K562 (cell line): ENCODE measurements around the gene MLANA. TPM values are rescaled to one million over a fixed set of nuclear protein-coding genes. Genes with fewer than 3 reads are reported as not detected.
A peak's percentile ranks its signal among the peaks of the same experiment; 100 is the strongest.

ENCODE experiments used
- ARHGAP35 ChIP-seq: fragments of 450-650 bp; IDR thresholded peaks from 2 replicates; pipeline ENCODE4 v1.6.1; 2018; ENCODE audit not compliant: partially characterized antibody
- ATF7 ChIP-seq: fragments of 450-650 bp; IDR thresholded peaks from 2 replicates; pipeline ENCODE4 v1.7.1; 2014; ENCODE audit warnings: mild to moderate bottlenecking, moderate library complexity
- BACH1 ChIP-seq: fragments of 200-800 bp; sonication (Bioruptor generic); IDR thresholded peaks from 2 replicates; pipeline ENCODE4 v1.6.1; 2016; ENCODE audit warnings: missing genetic modification characterization, missing compliant biosample characterization
- CBX1 ChIP-seq: sonication (generic); IDR thresholded peaks from 2 replicates; pipeline ENCODE4 v1.6.1; 2016; ENCODE audit warnings: antibody characterized with exemption, low read depth, mild to moderate bottlenecking
- CC2D1A ChIP-seq: fragments of 450-650 bp; IDR thresholded peaks from 2 replicates; pipeline ENCODE4 v1.6.1; 2017; ENCODE audit warnings: mild to moderate bottlenecking
- ELF2 ChIP-seq: fragments of 250-450 bp; sonication (Bioruptor Pico); IDR thresholded peaks from 2 replicates; pipeline ENCODE4 v1.5.0; 2021; ENCODE audit warnings: mild to moderate bottlenecking
- ETV1 ChIP-seq: fragments of 450-650 bp; conservative IDR thresholded peaks from 2 replicates; pipeline ENCODE4 v1.6.1; 2016; ENCODE audit warnings: missing genetic modification characterization, control low read depth, low read depth, missing compliant biosample characterization
- FOXJ3 ChIP-seq: sonication (generic); formaldehyde crosslinking; IDR thresholded peaks from 2 replicates; pipeline ENCODE4 v1.4.0; 2020; ENCODE audit warnings: mild to moderate bottlenecking, missing genetic modification reagents
- LEF1 ChIP-seq: fragments of 450-650 bp; IDR thresholded peaks from 2 replicates; pipeline ENCODE4 v1.6.1; 2016; ENCODE audit warnings: mild to moderate bottlenecking
- NFYB ChIP-seq: IDR thresholded peaks from 2 replicates; pipeline ENCODE4 v1.6.1; 2011; ENCODE audit warnings: mild to moderate bottlenecking, moderate library complexity; ENCODE audit not compliant: insufficient read length; ENCODE audit errors: extremely low read depth
- SIX5 ChIP-seq, 2 experiments: IDR thresholded peaks; 2 replicates each; pipeline ENCODE4 v1.6.1; 2011; ENCODE audit warnings: low read length in 2 of 2, borderline replicate concordance in 1 of 2, low read depth in 1 of 2, mild to moderate bottlenecking in 1 of 2, moderate library complexity in 1 of 2; ENCODE audit not compliant: insufficient read depth in 1 of 2
- SRSF7 ChIP-seq: fragments of 200-400 bp; formaldehyde crosslinking; optimal IDR thresholded peaks from 2 replicates; pipeline ENCODE3; 2017; ENCODE audit warnings: mild to moderate bottlenecking, low read depth, low read length
- U2AF2 ChIP-seq: fragments of 200-400 bp; formaldehyde crosslinking; optimal IDR thresholded peaks from 2 replicates; pipeline ENCODE3; 2017; ENCODE audit warnings: low read depth, mild to moderate bottlenecking, low read length
- YBX1 ChIP-seq: fragments of 450-650 bp; IDR thresholded peaks from 2 replicates; pipeline ENCODE4 v1.7.1; 2016; ENCODE audit warnings: mild to moderate bottlenecking
- ZNF174 ChIP-seq: fragments of 250-450 bp; sonication (Bioruptor Pico); IDR thresholded peaks from 2 replicates; pipeline ENCODE4 v1.4.0; 2020; ENCODE audit warnings: mild to moderate bottlenecking
- ZNF274 ChIP-seq: IDR thresholded peaks from 2 replicates; pipeline ENCODE4 v1.6.1; 2011; ENCODE audit warnings: low read depth, mild to moderate bottlenecking, low read length, moderate library complexity, borderline replicate concordance
- ZNF316 ChIP-seq: fragments of 450-650 bp; IDR thresholded peaks from 2 replicates; pipeline ENCODE4 v1.6.1; 2016
- ZSCAN32 ChIP-seq: fragments of 450-650 bp; formaldehyde crosslinking; IDR thresholded peaks from 2 replicates; pipeline ENCODE4 v1.4.0; 2020; ENCODE audit warnings: mild to moderate bottlenecking, moderate library complexity
- polyA plus RNA-seq, 8 experiments: library from polyadenylated mRNA; depleted of rRNA in 4 of 8; stranded (reverse) in 5 of 8; unstranded in 3 of 8; fragments of >200 nt; fragmentation: Nextera tagmentation in 2 of 8; fragmentation: Illumina TruSeq in 1 of 8; extraction: Ambion mirVana in 2 of 8; extraction: Trizol in 1 of 8; gene quantifications; 2 replicates each; pipeline versions ENCODE4 v1.2.1 to v1.2.3, GENCODE V29; 2011 to 2014; ENCODE audit warnings: inconsistent platforms in 1 of 8, missing spikeins in 1 of 8
- total RNA-seq, 7 experiments: library from RNA; depleted of rRNA in 6 of 7; stranded (reverse); fragments of >200 nt in 6 of 7; fragmentation: Illumina TruSeq in 2 of 7; extraction: Trizol in 2 of 7; gene quantifications; 2 replicates each; pipeline versions ENCODE4 v1.2.1 to v1.2.3, GENCODE V29; 2011 to 2021; ENCODE audit warnings: low replicate concordance in 1 of 7
- TF ChIP-seq, protein P1 (sequence below): fragments of 200-800 bp; sonication (Bioruptor generic); IDR thresholded peaks from 2 replicates; pipeline ENCODE4 v1.6.1; 2017; ENCODE audit warnings: missing genetic modification characterization, missing compliant biosample characterization
- TF ChIP-seq, protein P2 (sequence below): fragments of 250-450 bp; sonication (Bioruptor Pico); IDR thresholded peaks from 2 replicates; pipeline ENCODE4 v1.8.0; 2021; ENCODE audit warnings: moderate library complexity, mild to moderate bottlenecking, inconsistent platforms
- TF ChIP-seq, protein P3 (sequence below): fragments of 450-650 bp; IDR thresholded peaks from 2 replicates; pipeline ENCODE4 v1.6.1; 2016; ENCODE audit warnings: mild to moderate bottlenecking
- TF ChIP-seq, protein P4 (sequence below): fragments of 250-450 bp; sonication (Bioruptor Pico); IDR thresholded peaks from 2 replicates; pipeline ENCODE4 v1.4.0; 2020

MLANA gene
- total and polyA plus RNA-seq, 9 of the 15 experiments (the other 6 are each of a cell fraction or from before 2014, with no cell fraction given): not detected

DNA sequence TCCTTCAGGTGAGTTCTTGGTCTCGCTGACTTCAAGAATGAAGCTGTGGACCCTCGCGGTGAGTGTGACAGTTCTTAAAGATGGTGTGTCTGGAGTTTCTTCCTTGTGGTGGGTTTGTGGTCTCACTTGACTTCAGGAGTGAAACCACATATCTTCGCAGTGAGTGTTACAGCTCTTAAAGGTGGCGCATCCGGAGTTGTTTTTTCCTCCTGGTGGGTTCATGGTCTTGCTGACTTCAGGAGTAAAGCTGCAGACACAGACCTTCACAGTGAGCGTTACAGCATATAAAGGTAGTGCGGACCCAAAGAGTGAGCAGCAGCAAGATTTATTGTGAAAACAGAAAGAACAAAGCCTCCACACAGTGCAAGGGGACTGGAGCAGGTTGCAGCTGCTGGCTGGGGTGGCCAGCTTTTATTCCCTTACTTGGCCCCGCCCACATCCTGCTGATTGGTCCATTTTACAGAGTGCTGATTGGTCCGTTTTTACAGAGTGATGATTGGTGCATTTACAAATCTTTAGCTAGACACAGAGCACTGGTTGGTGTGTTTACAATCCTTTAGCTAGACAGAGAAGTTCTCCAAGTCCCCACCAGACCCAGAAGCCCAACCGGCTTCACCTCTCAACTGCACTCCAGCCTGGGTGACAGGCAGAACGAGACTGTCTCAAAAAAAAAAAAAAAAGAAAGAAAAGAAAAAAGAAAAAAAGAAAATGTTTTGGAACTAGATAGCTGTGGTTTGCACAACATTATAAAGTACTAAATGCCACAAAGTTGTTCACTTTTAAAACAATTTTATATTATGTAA is 48.7 kb upstream of the MLANA start (continued):
- TF ChIP-seq, protein P1, sequence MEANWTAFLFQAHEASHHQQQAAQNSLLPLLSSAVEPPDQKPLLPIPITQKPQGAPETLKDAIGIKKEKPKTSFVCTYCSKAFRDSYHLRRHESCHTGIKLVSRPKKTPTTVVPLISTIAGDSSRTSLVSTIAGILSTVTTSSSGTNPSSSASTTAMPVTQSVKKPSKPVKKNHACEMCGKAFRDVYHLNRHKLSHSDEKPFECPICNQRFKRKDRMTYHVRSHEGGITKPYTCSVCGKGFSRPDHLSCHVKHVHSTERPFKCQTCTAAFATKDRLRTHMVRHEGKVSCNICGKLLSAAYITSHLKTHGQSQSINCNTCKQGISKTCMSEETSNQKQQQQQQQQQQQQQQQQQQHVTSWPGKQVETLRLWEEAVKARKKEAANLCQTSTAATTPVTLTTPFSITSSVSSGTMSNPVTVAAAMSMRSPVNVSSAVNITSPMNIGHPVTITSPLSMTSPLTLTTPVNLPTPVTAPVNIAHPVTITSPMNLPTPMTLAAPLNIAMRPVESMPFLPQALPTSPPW (CRISPR knock-in tag): no peak
- TF ChIP-seq ARHGAP35: no peak
- TF ChIP-seq ELF2 (CRISPR knock-in tag): no peak
- TF ChIP-seq U2AF2: no peak
- TF ChIP-seq ZSCAN32 (CRISPR knock-in tag): no peak
- no peak for TF ChIP-seq ZNF274
- peak; percentile 69; the same call in 1 of the 2 replicates for TF ChIP-seq CC2D1A
- no peak for TF ChIP-seq ZNF174 (CRISPR knock-in tag)
- no peak for TF ChIP-seq YBX1
- 0 out of 2 replicates have a peak, but pooled peaks have one; percentile 53 for TF ChIP-seq CBX1
- TF ChIP-seq, protein P2, sequence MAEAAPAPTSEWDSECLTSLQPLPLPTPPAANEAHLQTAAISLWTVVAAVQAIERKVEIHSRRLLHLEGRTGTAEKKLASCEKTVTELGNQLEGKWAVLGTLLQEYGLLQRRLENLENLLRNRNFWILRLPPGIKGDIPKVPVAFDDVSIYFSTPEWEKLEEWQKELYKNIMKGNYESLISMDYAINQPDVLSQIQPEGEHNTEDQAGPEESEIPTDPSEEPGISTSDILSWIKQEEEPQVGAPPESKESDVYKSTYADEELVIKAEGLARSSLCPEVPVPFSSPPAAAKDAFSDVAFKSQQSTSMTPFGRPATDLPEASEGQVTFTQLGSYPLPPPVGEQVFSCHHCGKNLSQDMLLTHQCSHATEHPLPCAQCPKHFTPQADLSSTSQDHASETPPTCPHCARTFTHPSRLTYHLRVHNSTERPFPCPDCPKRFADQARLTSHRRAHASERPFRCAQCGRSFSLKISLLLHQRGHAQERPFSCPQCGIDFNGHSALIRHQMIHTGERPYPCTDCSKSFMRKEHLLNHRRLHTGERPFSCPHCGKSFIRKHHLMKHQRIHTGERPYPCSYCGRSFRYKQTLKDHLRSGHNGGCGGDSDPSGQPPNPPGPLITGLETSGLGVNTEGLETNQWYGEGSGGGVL (CRISPR knock-in tag): no peak
- no peak for TF ChIP-seq SRSF7
- TF ChIP-seq, protein P3, sequence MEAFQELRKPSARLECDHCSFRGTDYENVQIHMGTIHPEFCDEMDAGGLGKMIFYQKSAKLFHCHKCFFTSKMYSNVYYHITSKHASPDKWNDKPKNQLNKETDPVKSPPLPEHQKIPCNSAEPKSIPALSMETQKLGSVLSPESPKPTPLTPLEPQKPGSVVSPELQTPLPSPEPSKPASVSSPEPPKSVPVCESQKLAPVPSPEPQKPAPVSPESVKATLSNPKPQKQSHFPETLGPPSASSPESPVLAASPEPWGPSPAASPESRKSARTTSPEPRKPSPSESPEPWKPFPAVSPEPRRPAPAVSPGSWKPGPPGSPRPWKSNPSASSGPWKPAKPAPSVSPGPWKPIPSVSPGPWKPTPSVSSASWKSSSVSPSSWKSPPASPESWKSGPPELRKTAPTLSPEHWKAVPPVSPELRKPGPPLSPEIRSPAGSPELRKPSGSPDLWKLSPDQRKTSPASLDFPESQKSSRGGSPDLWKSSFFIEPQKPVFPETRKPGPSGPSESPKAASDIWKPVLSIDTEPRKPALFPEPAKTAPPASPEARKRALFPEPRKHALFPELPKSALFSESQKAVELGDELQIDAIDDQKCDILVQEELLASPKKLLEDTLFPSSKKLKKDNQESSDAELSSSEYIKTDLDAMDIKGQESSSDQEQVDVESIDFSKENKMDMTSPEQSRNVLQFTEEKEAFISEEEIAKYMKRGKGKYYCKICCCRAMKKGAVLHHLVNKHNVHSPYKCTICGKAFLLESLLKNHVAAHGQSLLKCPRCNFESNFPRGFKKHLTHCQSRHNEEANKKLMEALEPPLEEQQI: peak; percentile 53; the same call in 1 of the 2 replicates
- peak; percentile 57 for TF ChIP-seq ZNF316
- peak; percentile 92 for TF ChIP-seq NFYB
- TF ChIP-seq FOXJ3 (CRISPR knock-in tag): no peak
- no peak for TF ChIP-seq ETV1
- no peak for TF ChIP-seq SIX5 (IDR thresholded peaks at IDR 0.05; ENCODE audit: borderline replicate concordance in 1 of 2, insufficient read depth in 1 of 2, low read depth in 1 of 2, low read length in 2 of 2)
- TF ChIP-seq BACH1 (tag): no peak
- no peak for TF ChIP-seq LEF1
- TF ChIP-seq, protein P4, sequence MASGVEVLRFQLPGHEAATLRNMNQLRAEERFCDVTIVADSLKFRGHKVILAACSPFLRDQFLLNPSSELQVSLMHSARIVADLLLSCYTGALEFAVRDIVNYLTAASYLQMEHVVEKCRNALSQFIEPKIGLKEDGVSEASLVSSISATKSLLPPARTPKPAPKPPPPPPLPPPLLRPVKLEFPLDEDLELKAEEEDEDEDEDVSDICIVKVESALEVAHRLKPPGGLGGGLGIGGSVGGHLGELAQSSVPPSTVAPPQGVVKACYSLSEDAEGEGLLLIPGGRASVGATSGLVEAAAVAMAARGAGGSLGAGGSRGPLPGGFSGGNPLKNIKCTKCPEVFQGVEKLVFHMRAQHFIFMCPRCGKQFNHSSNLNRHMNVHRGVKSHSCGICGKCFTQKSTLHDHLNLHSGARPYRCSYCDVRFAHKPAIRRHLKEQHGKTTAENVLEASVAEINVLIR (CRISPR knock-in tag): no peak
- TF ChIP-seq ATF7: no peak
